Brain pericyte (primary cell): Measurements from ENCODE around the gene PTCH1.

Source experiments
- DNase-seq: peaks from one replicate; pipeline ENCODE4 v3.0.0-alpha.2; 2012; ENCODE audit warnings: low read depth, low spot score

Gene PTCH1

DNA sequence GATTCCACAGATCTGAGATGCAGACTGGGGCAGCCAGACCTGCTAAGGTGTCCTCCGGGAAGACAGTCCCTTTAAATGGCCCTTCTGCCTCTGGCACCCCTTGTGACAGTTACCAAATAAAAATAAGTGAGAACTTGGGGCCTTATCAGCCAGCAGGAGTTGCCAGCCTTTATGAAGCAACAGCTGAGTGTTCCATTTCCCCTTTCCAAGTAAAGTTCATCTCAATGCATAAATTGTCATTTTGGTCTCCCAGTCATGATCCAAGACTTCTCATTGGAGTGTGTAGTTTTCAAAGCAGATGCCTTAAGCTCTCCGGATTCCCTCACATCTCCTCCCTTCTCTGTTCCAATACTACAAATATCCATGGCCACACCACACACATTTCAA is 4.1 kb downstream of the PTCH1 start:
- DNase-seq = no peak

DNA sequence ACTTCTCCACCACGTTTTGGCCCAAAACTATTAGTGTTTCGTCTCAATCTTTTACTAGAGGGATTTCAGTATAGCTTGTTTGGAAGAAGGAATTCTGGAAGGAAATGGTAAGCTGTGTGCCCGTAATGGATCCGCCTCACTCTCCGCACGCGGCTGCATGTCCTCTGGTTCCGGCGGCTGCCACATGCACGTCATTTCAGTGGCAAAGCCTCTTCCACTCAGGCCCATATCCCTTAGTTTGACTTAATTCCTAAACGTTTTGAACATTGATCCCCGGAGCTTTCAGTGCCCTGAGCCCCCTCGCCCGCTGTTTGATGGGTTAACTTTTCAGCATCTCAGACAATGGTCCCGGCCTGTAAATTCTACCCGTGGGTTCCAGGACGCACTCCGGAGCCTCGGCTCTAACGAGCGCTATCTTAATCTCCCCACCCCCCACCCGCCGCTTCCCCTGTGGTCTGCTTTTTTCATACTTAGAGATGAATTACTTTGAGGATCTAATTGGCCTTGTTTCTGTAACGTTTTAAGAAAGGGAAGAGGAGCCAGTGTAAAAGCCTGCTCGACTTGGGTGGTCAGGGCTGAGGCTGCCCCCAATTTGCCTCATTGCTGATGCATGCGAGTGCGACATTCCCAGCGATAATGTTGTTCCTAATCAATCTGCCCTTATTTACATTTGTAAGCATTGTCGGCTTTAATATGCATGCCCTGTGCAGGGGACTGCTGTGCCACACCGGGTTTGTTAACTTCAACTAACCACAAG is 4.6 kb downstream of the PTCH1 start:
- DNase-seq = no peak

DNA sequence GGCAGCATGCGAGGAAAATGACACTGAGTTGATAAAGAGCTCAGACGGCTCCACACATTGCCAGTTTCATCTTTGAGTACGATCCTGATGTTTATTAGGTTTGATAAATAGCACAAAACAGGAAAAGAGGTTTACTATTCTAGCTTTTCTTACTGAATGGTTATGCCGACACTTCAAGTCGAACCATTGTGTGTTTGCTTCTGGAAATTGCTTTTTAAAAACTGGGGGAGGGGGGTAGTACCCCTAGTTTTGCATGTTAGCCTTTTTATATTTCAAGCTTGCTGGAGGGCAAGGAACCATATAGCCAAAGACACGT is 5.2 kb downstream of the PTCH1 start:
- DNase-seq = no peak

- peak; percentile 76 for DNase-seq
These were observed 5.8 kb downstream of the PTCH1 start for GRCh38 chr9:95510709-95511615.

DNA sequence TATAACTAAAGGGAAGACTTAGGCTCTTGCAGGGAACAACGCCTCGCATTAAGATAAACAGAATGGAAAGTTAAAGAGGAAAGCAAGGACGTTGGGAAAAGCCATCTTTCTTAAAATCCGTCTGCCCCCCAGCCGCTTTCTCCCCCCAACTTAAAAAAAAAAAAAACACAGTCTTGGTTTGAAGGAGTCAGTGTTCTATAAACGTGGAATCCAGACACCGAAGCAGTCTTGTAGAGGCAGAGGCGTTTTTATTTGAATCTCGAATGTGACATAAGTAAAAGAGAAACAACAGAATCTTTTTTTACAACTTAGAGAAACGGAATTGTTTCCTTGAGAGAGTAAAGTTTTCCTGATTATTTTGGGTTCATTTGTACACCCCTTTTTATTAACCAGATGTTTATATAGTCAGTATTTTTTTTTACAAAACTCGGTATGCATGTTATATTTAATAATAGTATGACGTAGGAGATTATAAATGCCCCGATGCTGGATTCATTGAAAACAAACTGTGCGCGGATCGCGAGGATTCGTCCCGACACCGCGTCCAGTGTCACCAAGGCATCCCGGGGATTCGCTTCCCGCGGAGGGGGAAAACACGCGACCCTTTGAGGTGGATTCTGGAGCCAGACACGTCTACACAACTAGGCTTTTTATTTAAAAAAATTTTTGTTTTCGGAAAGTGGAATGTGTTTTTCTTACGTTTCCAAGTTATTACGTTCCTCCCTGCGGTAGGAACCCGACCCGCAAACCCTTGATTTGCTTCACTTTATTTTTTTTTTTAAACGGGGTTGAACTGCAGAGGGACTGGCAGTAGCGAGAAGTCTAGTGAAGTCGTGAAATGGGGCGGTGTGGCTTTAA is 6.7 kb downstream of the PTCH1 start:
- DNase-seq = no peak

- DNase-seq = no peak
These were observed 7.6 kb downstream of the PTCH1 start for GRCh38 chr9:95508968-95509850.

DNA sequence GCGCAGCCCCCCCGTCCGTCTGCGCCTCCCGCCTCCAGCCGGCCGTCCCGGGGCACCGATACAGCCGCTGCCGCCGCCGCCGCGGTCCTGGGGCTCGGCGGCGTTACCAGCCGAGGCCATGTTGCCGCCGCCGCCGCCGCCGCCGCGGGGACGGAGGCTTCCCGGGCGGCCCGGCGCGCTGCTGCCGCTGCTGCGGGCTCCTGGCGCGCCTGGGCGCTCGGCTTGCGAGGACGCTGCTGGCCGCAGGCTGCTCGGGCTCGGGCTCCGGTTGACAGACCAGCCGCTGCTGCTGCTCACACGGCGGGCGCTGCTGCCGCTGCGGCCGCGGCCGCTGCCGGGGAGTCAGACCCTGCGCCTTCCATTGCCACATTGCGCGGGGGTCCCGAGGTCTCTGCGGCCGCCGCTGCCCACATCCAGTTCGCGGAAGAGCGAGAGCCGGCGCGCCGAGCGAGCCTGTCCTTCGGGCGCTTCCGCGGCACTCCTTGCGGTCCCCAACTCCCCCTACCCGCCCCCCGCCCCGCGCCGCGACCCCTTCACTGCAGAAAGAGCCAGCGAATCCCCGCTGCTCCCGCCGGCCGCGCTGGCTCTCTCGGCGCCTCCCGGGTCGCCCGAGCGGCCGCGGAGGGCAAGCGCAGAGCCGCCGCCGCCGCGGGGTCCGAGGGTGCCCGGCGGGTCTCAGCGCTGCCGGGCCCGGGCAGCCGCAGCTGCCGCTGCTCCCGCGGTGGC is 8.4 kb downstream of the PTCH1 start:
- no peak for DNase-seq

DNA sequence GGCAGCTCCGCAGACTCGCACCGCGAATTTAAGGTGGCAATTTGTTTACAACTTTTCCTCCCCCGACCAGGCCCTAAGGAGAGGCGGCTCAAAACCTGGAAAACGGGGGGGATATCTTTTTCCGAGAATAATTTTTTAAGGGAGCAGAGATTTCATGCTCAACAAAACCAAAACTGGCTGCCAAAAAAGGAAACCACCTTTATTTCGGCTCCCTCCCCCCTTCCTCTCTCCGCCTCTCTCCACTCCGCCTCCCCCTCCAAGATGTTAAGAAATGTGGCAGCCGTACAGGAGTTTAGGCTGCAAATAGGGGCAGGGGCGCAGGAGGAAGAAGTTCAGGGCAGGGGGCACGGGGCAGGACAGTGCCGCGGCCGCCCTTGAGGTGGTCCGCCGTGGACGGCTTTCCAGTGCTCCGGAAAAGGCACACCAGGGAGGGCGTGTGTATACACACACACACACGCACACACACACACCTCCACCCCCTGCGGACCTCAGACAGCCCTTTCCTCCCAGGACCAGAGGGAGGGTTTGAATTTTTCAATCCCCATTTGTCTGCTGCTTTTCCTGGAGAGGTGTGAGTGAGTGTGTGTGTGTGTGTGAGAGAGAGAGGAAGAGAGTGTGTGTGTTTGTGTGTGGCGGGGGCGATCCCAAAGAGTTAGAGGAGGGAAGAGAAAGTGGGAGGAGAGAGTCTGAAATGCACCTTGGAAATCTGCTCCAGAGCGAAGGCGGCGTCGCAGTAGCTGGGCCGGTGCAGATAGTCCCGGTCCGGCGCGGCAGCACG is 9.1 kb downstream of the PTCH1 start:
- DNase-seq = no peak

GRCh38 chr9:95506678-95507463 is 9.9 kb downstream of the PTCH1 start:
- DNase-seq = no peak

DNA sequence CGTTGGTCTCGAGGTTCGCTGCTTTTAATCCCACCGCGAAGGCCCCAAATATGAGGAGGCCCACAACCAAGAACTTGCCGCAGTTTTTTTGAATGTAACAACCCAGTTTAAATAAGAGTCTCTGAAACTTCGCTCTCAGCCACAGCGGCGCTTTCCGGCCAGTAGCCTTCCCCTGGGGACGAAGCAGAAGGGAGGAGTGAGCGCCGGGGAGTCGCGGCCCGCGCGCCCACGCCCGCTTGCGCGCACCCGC is 10.4 kb downstream of the PTCH1 start:
- DNase-seq = no peak

GRCh38 chr9:95505717-95506427 is 10.9 kb downstream of the PTCH1 start:
- DNase-seq = no peak

- DNase-seq = no peak
These were observed 11.6 kb downstream of the PTCH1 start for GRCh38 chr9:95505072-95505716.

- no peak for DNase-seq
These were observed 12.5 kb downstream of the PTCH1 start for GRCh38 chr9:95504053-95504963.

DNA sequence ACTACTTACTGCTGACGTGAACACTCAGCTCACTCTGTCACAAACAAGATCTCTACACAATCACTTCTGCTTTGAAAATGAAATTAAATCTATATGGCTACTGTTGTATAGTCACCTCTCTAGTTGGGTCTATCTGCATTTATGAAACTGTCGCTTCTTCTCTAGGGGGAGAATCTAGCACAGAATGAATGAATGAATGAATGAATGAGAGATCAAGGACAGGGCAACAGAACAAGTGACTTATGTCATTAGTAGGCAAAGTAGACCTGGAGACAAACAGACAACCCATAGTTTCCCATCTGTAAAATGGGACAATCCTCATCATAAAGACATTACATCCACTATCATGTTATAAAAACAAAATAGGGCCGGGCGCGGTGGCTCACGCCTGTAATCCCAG is 13.4 kb downstream of the PTCH1 start:
- DNase-seq = no peak

GRCh38 chr9:95502248-95502647 is 14.5 kb downstream of the PTCH1 start:
- no peak for DNase-seq

- DNase-seq = no peak
These were observed 16.9 kb downstream of the PTCH1 start for GRCh38 chr9:95499847-95500246.
